Calu3 (cell line): ENCODE measurements around the gene CTXND1. TPM values are rescaled to one million over a fixed set of nuclear protein-coding genes. Genes with fewer than 3 reads are reported as not detected.

Experiments used
- BruUV-seq: library from RNA; stranded (reverse); fragments of 400-500 nt; replicated peaks from 2 replicates; lab custom pipeline; 2021; lab: Mats Ljungman, UMichigan
- CTCF ChIA-PET: fragments of 300-600 bp; sonication (Branson Sonifier 250); formaldehyde crosslinking; loops from one replicate; lab custom pipeline; 2022; ENCODE audit warnings: antibody characterized with exemption; lab: Charles Lee
- DNase-seq: peaks from one replicate; pipeline ENCODE4 v3.0.0; 2022
- H3K27ac Mint-ChIP-seq: one replicate; pipeline ENCODE4 v1.8.0; 2022; ENCODE audit warnings: mixed read lengths; ENCODE audit not compliant: unreplicated experiment
- H3K27me3 Mint-ChIP-seq: one replicate; pipeline ENCODE4 v1.8.0; 2022; ENCODE audit warnings: mixed read lengths; ENCODE audit not compliant: unreplicated experiment
- H3K36me3 Mint-ChIP-seq: one replicate; pipeline ENCODE4 v1.8.0; 2022; ENCODE audit warnings: mild to moderate bottlenecking, moderate library complexity, mixed read lengths; ENCODE audit not compliant: insufficient read depth, unreplicated experiment
- H3K4me1 Mint-ChIP-seq: one replicate; pipeline ENCODE4 v1.8.0; 2022; ENCODE audit warnings: mild to moderate bottlenecking, low read depth, mixed read lengths; ENCODE audit not compliant: unreplicated experiment
- H3K4me3 Mint-ChIP-seq: one replicate; pipeline ENCODE4 v1.8.0; 2022; ENCODE audit warnings: mild to moderate bottlenecking, low read depth, moderate library complexity, mixed read lengths; ENCODE audit not compliant: unreplicated experiment
- H3K9me3 Mint-ChIP-seq: one replicate; pipeline ENCODE4 v1.8.0; 2022; ENCODE audit warnings: low read depth, mixed read lengths; ENCODE audit not compliant: unreplicated experiment
- intact Hi-C: fragments of 100-400 bp; cut with micrococcal nuclease; formaldehyde crosslinking; loops from one replicate; pipeline ENCODE4 v1.10.0; 2022; ENCODE audit not compliant: unreplicated experiment
- total RNA-seq: library from RNA; stranded (reverse); gene quantifications from 2 replicates; pipeline ENCODE4 v1.2.3, GENCODE V29; 2022
- TF ChIP-seq, protein P1 (sequence below): fragments of 200-600 bp; IDR thresholded peaks from one replicate; pipeline ENCODE4 v1.8.0; 2022; ENCODE audit warnings: antibody characterized with exemption; ENCODE audit not compliant: unreplicated experiment

CTXND1 gene
- total RNA-seq, 1 experiment from 2014 or later, result not detected

DNA sequence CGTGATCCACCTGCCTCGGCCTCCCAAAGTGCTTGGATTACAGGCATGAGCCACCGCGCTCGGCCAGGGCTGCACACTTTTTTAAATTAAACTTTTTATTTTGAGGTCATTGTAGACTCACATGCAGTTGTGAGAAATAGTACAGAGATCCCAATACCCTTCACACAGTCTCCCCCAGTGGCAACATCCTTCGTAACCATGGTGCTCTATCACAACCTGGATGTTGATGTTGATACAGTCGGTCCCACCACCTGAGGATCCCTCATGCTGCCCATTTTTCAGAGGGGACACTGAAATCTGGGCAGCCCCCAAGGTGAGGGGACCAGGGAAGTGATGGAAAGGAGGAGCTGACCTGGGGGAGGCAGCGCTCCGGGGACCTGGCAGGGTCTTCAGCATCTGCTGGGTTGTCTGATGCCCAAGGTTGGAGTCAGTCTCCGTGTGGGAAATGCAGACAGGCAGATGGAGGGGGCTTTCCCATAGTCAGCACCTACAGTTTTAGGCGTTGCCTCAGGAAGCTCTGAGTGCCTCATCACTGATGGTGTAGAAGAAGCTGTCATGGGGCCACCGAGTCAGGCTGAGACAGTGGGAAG, 82.2 kb downstream of the CTXND1 start:
- TF ChIP-seq, protein P1, sequence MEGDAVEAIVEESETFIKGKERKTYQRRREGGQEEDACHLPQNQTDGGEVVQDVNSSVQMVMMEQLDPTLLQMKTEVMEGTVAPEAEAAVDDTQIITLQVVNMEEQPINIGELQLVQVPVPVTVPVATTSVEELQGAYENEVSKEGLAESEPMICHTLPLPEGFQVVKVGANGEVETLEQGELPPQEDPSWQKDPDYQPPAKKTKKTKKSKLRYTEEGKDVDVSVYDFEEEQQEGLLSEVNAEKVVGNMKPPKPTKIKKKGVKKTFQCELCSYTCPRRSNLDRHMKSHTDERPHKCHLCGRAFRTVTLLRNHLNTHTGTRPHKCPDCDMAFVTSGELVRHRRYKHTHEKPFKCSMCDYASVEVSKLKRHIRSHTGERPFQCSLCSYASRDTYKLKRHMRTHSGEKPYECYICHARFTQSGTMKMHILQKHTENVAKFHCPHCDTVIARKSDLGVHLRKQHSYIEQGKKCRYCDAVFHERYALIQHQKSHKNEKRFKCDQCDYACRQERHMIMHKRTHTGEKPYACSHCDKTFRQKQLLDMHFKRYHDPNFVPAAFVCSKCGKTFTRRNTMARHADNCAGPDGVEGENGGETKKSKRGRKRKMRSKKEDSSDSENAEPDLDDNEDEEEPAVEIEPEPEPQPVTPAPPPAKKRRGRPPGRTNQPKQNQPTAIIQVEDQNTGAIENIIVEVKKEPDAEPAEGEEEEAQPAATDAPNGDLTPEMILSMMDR, result no peak
- Mint-ChIP-seq H3K4me1 (no peaks in the 10 kb centered on the region), H3K27me3 (no peaks in the 10 kb centered on the region), H3K9me3 (no peaks in the 10 kb centered on the region), H3K4me3 (no peak overlapping the region), H3K36me3 (no peaks in the 10 kb centered on the region), H3K27ac (no peak overlapping the region)
- BruUV-seq, result no TSS peak
- CTCF ChIA-PET, result no interaction called here
- intact Hi-C loops, result loop anchor here (10.0 kb wide), 2 partner anchors 275 to 825 kb away; partner anchors contain the start of gene MTHFS
- no peak for DNase-seq

DNA sequence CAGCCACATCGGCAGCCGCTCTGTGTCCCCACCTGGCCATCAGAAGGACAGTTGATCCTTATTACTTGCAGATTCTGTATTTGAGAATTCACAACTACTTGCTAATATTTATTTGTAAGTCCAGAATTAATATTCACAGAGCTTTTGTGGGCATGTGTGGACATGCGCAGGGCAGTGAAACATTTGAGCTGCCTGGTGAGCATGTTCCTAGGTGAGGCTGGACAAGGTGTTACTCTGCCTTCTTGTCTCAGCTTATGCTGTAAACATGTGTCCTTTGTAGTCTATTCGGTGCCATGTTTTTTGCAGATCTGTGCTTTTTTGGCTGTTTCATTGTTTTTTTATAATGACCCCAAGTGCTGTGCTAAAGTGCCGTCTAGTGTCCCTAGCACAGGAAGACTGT, 83.6 kb downstream of the CTXND1 start:
- H3K4me1 Mint-ChIP-seq, result no peaks in the 10 kb centered on the region
- CTCF ChIA-PET, result interaction anchor here (0.6 kb wide), 1 partner anchor 638 kb away, joined by 5 read pairs; no protein-coding TSS in a partner anchor
- no peak overlapping the region for H3K4me3 Mint-ChIP-seq
- no peaks in the 10 kb centered on the region for H3K9me3 Mint-ChIP-seq
- no peaks in the 10 kb centered on the region for H3K27me3 Mint-ChIP-seq
- no peaks in the 10 kb centered on the region for H3K36me3 Mint-ChIP-seq
- intact Hi-C loops, result no loop called here
- no peak overlapping the region for H3K27ac Mint-ChIP-seq
- no peak for DNase-seq
- no TSS peak for BruUV-seq
- TF ChIP-seq, protein P1, result no peak

DNA sequence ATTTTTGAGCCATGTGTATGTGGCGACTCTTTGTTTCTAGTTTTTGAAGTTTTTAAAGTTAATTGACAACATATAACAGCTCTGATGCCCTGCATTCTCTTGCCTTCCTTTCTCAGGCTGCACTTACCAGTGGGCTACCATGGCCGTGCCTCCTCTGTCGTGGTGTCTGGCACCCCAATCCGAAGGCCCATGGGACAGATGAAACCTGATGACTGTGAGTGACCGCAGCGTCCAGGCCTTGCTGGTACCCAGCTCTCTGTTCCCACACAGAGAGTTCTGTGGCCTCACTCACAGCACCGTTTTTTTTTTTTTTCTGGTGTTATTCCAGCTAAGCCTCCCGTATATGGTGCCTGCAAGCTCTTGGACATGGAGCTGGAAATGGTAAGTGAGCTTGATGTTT, 84.1 kb downstream of the CTXND1 start:
- TF ChIP-seq, protein P1, result no peak
- no peaks in the 10 kb centered on the region for H3K9me3 Mint-ChIP-seq
- BruUV-seq, result no TSS peak
- H3K4me3 Mint-ChIP-seq, result no peak overlapping the region
- CTCF ChIA-PET, result interaction anchor here (0.6 kb wide), 1 partner anchor 638 kb away, joined by 5 read pairs; no protein-coding TSS in a partner anchor
- H3K27ac Mint-ChIP-seq, result no peak overlapping the region
- no peaks in the 10 kb centered on the region for H3K36me3 Mint-ChIP-seq
- DNase-seq, result no peak
- H3K27me3 Mint-ChIP-seq, result no peaks in the 10 kb centered on the region
- intact Hi-C loops, result no loop called here
- no peaks in the 10 kb centered on the region for H3K4me1 Mint-ChIP-seq

DNA sequence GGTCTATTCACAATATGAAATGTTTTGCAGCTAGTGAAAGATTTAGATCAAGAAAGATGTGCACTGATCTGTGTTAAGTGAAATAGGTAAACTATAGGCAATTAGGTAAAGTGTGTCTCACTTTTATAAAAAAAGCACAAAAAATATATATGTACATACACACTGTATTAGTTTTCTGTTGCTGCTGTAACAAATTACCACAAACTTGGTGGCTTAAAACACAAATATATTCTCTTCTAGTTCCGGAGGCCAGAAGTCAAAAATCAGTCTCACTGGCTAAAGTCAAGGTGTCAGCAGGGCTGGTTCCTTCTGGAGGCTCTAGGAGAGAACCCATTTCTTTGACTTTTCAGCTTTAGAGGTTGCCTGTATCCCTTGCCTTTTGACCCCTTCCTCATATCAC, 88.1 kb downstream of the CTXND1 start:
- no peaks in the 10 kb centered on the region for H3K4me1 Mint-ChIP-seq
- no peak overlapping the region for H3K4me3 Mint-ChIP-seq
- CTCF ChIA-PET, result interaction anchor here (1.3 kb wide), 1 partner anchor 9 kb away, joined by 5 read pairs; no protein-coding TSS in a partner anchor
- no peaks in the 10 kb centered on the region for H3K36me3 Mint-ChIP-seq
- BruUV-seq, result no TSS peak
- intact Hi-C loops, result no loop called here
- H3K27me3 Mint-ChIP-seq, result no peaks in the 10 kb centered on the region
- no peak for DNase-seq
- H3K9me3 Mint-ChIP-seq, result no peaks in the 10 kb centered on the region
- TF ChIP-seq, protein P1, result no peak
- H3K27ac Mint-ChIP-seq, result no peak overlapping the region
